ENCODE data around the gene TBCA.

Gene TBCA

GRCh38 chr5:77663090-77663863, 112.9 kb downstream of the TBCA start:
- no peak for TF ChIP-seq CTCF (IDR thresholded peaks at IDR 0.05; ENCODE audit: low read depth, low read length, missing control alignments)
- DNase-seq (ENCODE audit: extremely low read depth, low read depth): no peak
- no peak overlapping the region for H3K4me3 ChIP-seq (replicated peaks; ENCODE audit: low read depth, low read length)

GRCh38 chr5:77662635-77663034, 113.5 kb downstream of the TBCA start:
- no peak for TF ChIP-seq CTCF (IDR thresholded peaks at IDR 0.05; ENCODE audit: low read depth, low read length, missing control alignments)

GRCh38 chr5:77658662-77659061, 117.5 kb downstream of the TBCA start:
- TF ChIP-seq CTCF (IDR thresholded peaks at IDR 0.05; ENCODE audit: low read depth, low read length, missing control alignments): no peak
- DNase-seq (ENCODE audit: extremely low read depth, low read depth): no peak
- no peak overlapping the region for H3K4me3 ChIP-seq (replicated peaks; ENCODE audit: low read depth, low read length)

More at GRCh38 chr5:77662635-77663034, 113.5 kb downstream of the TBCA start:
- H3K4me3 ChIP-seq (replicated peaks; ENCODE audit: low read depth, low read length): no peak overlapping the region
- no peak for DNase-seq (ENCODE audit: extremely low read depth, low read depth)

GRCh38 chr5:77651343-77651742, 124.8 kb downstream of the TBCA start:
- no peak for TF ChIP-seq CTCF (IDR thresholded peaks at IDR 0.05; ENCODE audit: low read depth, low read length, missing control alignments)
- H3K4me3 ChIP-seq (replicated peaks; ENCODE audit: low read depth, low read length): no peak overlapping the region
- DNase-seq (ENCODE audit: extremely low read depth, low read depth): no peak

DNA sequence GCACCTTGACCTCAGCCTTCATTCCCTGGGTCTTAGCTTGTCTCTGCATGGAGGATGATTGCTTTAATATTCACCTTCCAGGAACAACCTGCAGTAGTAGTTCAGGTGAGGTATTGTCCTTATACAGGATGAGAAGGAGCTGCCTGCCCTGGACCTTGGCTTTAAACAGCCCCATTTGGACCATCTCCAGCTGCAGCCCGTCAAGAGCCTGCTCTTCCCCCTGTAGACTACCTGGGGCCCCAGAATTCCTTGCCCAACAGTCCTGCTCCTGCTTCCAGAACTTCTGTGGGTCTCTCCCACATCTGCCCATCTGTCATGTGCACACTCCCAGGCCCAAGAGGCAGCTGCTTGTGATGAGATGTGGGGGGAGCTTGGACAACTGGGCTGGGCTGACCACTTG, 125.5 kb downstream of the TBCA start:
- no peak overlapping the region for H3K4me3 ChIP-seq (replicated peaks; ENCODE audit: low read depth, low read length)
- no peak for TF ChIP-seq CTCF (IDR thresholded peaks at IDR 0.05; ENCODE audit: low read depth, low read length, missing control alignments)
- DNase-seq (ENCODE audit: extremely low read depth, low read depth): no peak

- no peak for DNase-seq (ENCODE audit: extremely low read depth, low read depth)
- no peak for TF ChIP-seq CTCF (IDR thresholded peaks at IDR 0.05; ENCODE audit: low read depth, low read length, missing control alignments)
- no peak overlapping the region for H3K4me3 ChIP-seq (replicated peaks; ENCODE audit: low read depth, low read length)
Observed at GRCh38 chr5:77649776-77650175, 126.4 kb downstream of the TBCA start.
